Activated CD8-positive, alpha-beta memory T cell treated with anti-CD3 and anti-CD28 coated beads for 1 hour (primary cell): ENCODE data around the gene CTNNA1.

ENCODE experiments used
- DNase-seq, 2 donors: peaks; one replicate each; pipeline ENCODE4 v3.0.0-alpha.2; 2020; ENCODE audit warnings: low read depth in 1 of 2; ENCODE audit errors: extremely low read depth in 1 of 2

Gene CTNNA1

GRCh38 chr5:138945421-138946240 lies 192.4 kb downstream of the CTNNA1 start:
- DNase-seq, result no peak

GRCh38 chr5:138946241-138946623 lies 193.0 kb downstream of the CTNNA1 start:
- DNase-seq, result no peak

GRCh38 chr5:138946831-138947560 lies 193.8 kb downstream of the CTNNA1 start:
- DNase-seq, result no peak

- DNase-seq, result no peak
Observed at GRCh38 chr5:138947780-138948179, 194.6 kb downstream of the CTNNA1 start.

GRCh38 chr5:138948471-138949222 lies 195.4 kb downstream of the CTNNA1 start:
- DNase-seq, result no peak

- DNase-seq, result no peak
Observed at GRCh38 chr5:138949223-138949574, 196.0 kb downstream of the CTNNA1 start.

GRCh38 chr5:138949988-138950387 lies 196.8 kb downstream of the CTNNA1 start:
- DNase-seq, result no peak

- DNase-seq, result no peak
Observed at GRCh38 chr5:138950421-138951031, 197.3 kb downstream of the CTNNA1 start.

GRCh38 chr5:138951091-138951985 lies 198.1 kb downstream of the CTNNA1 start:
- DNase-seq, result no peak

- no peak for DNase-seq
Observed at GRCh38 chr5:138951986-138952735, 198.9 kb downstream of the CTNNA1 start.

GRCh38 chr5:138952962-138953361 lies 199.7 kb downstream of the CTNNA1 start:
- no peak for DNase-seq

- no peak for DNase-seq
Observed at GRCh38 chr5:138953387-138954256, 200.4 kb downstream of the CTNNA1 start.

GRCh38 chr5:138954257-138955012 lies 201.2 kb downstream of the CTNNA1 start:
- no peak for DNase-seq

GRCh38 chr5:138955013-138955660 lies 201.9 kb downstream of the CTNNA1 start:
- no peak for DNase-seq

- no peak for DNase-seq
Observed at GRCh38 chr5:138955671-138956295, 202.6 kb downstream of the CTNNA1 start.

GRCh38 chr5:138956801-138957200 lies 203.6 kb downstream of the CTNNA1 start:
- no peak for DNase-seq
